Mesendoderm (in vitro differentiated cells): ENCODE measurements around the gene TEX52.

Experiments
- DNase-seq: peaks from one replicate; pipeline ENCODE4 v3.0.0; 2013
- H2AK5ac ChIP-seq: 2 replicates; pipeline ENCODE4 v1.6.1; 2013; ENCODE audit warnings: low read length, inconsistent platforms
- H2BK120ac ChIP-seq: 2 replicates; pipeline ENCODE4 v1.6.1; 2013; ENCODE audit warnings: low read depth, mild to moderate bottlenecking, low read length, moderate library complexity, mixed read lengths
- H2BK15ac ChIP-seq: replicated peaks from 2 replicates; pipeline ENCODE4 v1.6.1; 2013; ENCODE audit warnings: low read depth, mild to moderate bottlenecking, moderate library complexity
- H2BK5ac ChIP-seq: 2 replicates; pipeline ENCODE4 v1.6.1; 2013; ENCODE audit warnings: low read length, inconsistent platforms
- H3K18ac ChIP-seq: 2 replicates; pipeline ENCODE4 v1.6.1; 2013; ENCODE audit warnings: mild to moderate bottlenecking, low read length, mixed read lengths
- H3K23ac ChIP-seq: one replicate; pipeline ENCODE4 v1.6.1; 2013; ENCODE audit warnings: low read length
- H3K27ac ChIP-seq: 2 replicates; pipeline ENCODE4 v1.5.1; 2013; ENCODE audit warnings: low read depth, mild to moderate bottlenecking, inconsistent platforms, low read length, moderate library complexity
- H3K27me3 ChIP-seq: 2 replicates; pipeline ENCODE4 v1.6.1; 2013; ENCODE audit warnings: low read length, control low read depth, mild to moderate bottlenecking, inconsistent platforms; ENCODE audit not compliant: insufficient read depth, poor library complexity
- H3K36me3 ChIP-seq: 2 replicates; pipeline ENCODE4 v1.6.1; 2013; ENCODE audit warnings: low read length, inconsistent platforms; ENCODE audit not compliant: control insufficient read depth, insufficient read depth
- H3K4ac ChIP-seq: one replicate; pipeline ENCODE4 v1.6.1; 2013; ENCODE audit warnings: low read depth, mild to moderate bottlenecking, low read length, moderate library complexity
- H3K4me1 ChIP-seq: 2 replicates; pipeline ENCODE4 v1.6.1; 2013; ENCODE audit warnings: low read depth, low read length, inconsistent platforms; ENCODE audit not compliant: control insufficient read depth
- H3K4me2 ChIP-seq: 2 replicates; pipeline ENCODE4 v1.6.1; 2013; ENCODE audit warnings: low read length
- H3K4me3 ChIP-seq: 2 replicates; pipeline ENCODE4 v1.5.1; 2013; ENCODE audit warnings: mild to moderate bottlenecking, low read length
- H3K56ac ChIP-seq: one replicate; pipeline ENCODE4 v1.6.1; 2013; ENCODE audit warnings: low read length
- H3K79me1 ChIP-seq: 2 replicates; pipeline ENCODE4 v1.6.1; 2013; ENCODE audit warnings: low read length, inconsistent platforms
- H3K79me2 ChIP-seq: 2 replicates; pipeline ENCODE4 v1.6.1; 2013; ENCODE audit warnings: mild to moderate bottlenecking, low read length; ENCODE audit not compliant: control insufficient read depth, insufficient read depth
- H3K9ac ChIP-seq: 2 replicates; pipeline ENCODE4 v1.6.1; 2013; ENCODE audit warnings: low read length, inconsistent platforms
- H4K5ac ChIP-seq: one replicate; pipeline ENCODE4 v1.6.1; 2013; ENCODE audit warnings: low read length
- H4K8ac ChIP-seq: one replicate; pipeline ENCODE4 v1.6.1; 2013; ENCODE audit warnings: low read depth, mild to moderate bottlenecking, control low read depth, low read length, moderate library complexity
- WGBS: extraction: QIAGEN DNeasy Blood & Tissue Kit; methylation state at CpG from one replicate; pipeline ENCODE4 v1.1.7; 2013; ENCODE audit warnings: low lambda C conversion rate, missing lambda C conversion rate; ENCODE audit not compliant: insufficient coverage; ENCODE audit errors: extremely low coverage; 5-methylcytosine and 5-hydroxymethylcytosine counted together

The TEX52 gene

GRCh38 chr12:2895051-2895451, 38.2 kb upstream of the TEX52 start:
- H3K4me1 ChIP-seq: no peaks in the 10 kb centered on the region
- no peak for DNase-seq
- WGBS: no CpG with 5 or more reads among the region's 2 CpGs
- H3K27me3 ChIP-seq: no peaks in the 10 kb centered on the region
- no peak overlapping the region for H3K23ac ChIP-seq
- no peak overlapping the region for H3K27ac ChIP-seq
- no peak overlapping the region for H3K9ac ChIP-seq
- no peak overlapping the region for H4K5ac ChIP-seq
- no peak overlapping the region for H2BK5ac ChIP-seq
- no peak overlapping the region for H3K56ac ChIP-seq
- no peaks in the 10 kb centered on the region for H3K36me3 ChIP-seq
- H3K4ac ChIP-seq: no peak overlapping the region
- H2AK5ac ChIP-seq: no peak overlapping the region
- H3K4me3 ChIP-seq: no peak overlapping the region
- H3K18ac ChIP-seq: no peak overlapping the region
- peaks cover 3% of the 10 kb centered on the region for H3K79me1 ChIP-seq
- no peak overlapping the region for H2BK120ac ChIP-seq
- H3K4me2 ChIP-seq: no peak overlapping the region
- H4K8ac ChIP-seq: no peak overlapping the region
- H2BK15ac ChIP-seq: no peak overlapping the region
- peaks cover 2% of the 10 kb centered on the region for H3K79me2 ChIP-seq

- Histone ChIP-seq H3K4me3 (no peak overlapping the region), H3K9ac (no peak overlapping the region), H3K4me1 (no peaks in the 10 kb centered on the region), H4K8ac (no peak overlapping the region), H3K27me3 (no peaks in the 10 kb centered on the region), H3K27ac (no peak overlapping the region), H3K4ac (no peak overlapping the region), H3K18ac (no peak overlapping the region), H3K79me1 (peaks cover 2% of the 10 kb centered on the region), H2BK120ac (no peak overlapping the region), H3K36me3 (peaks cover 2% of the 10 kb centered on the region), H4K5ac (no peak overlapping the region), H2BK5ac (no peak overlapping the region), H3K4me2 (no peak overlapping the region), H3K79me2 (peaks cover 2% of the 10 kb centered on the region), H2AK5ac (no peak overlapping the region), H3K56ac (no peak overlapping the region), H3K23ac (no peak overlapping the region), H2BK15ac (no peak overlapping the region)
- peak; percentile 45 for DNase-seq
- no CpG with 5 or more reads among the region's 8 CpGs for WGBS
Measured at GRCh38 chr12:2893007-2893406, 36.2 kb upstream of the TEX52 start.

GRCh38 chr12:2892246-2892645, 35.4 kb upstream of the TEX52 start:
- no CpG with 5 or more reads among the region's 12 CpGs for WGBS
- Histone ChIP-seq H2BK120ac (no peak overlapping the region), H3K9ac (no peak overlapping the region), H3K4me1 (no peaks in the 10 kb centered on the region), H3K4me3 (no peak overlapping the region), H3K36me3 (peaks cover 4% of the 10 kb centered on the region), H3K27ac (no peak overlapping the region), H3K4me2 (no peak overlapping the region), H3K4ac (no peak overlapping the region), H2AK5ac (no peak overlapping the region), H3K79me1 (peaks cover 2% of the 10 kb centered on the region), H3K27me3 (no peaks in the 10 kb centered on the region), H3K56ac (no peak overlapping the region), H4K5ac (no peak overlapping the region), H2BK5ac (no peak overlapping the region), H3K18ac (no peak overlapping the region), H3K23ac (no peak overlapping the region), H4K8ac (no peak overlapping the region), H3K79me2 (peaks cover 2% of the 10 kb centered on the region), H2BK15ac (no peak overlapping the region)
- no peak for DNase-seq

GRCh38 chr12:2891240-2892053, 34.6 kb upstream of the TEX52 start:
- Histone ChIP-seq H2BK15ac (no peak overlapping the region), H3K27me3 (no peaks in the 10 kb centered on the region), H4K8ac (no peak overlapping the region), H3K18ac (peak overlapping the region; percentile 44), H3K56ac (peak overlapping the region; percentile 91), H4K5ac (no peak overlapping the region), H3K36me3 (peaks cover 4% of the 10 kb centered on the region), H3K79me2 (peaks cover 2% of the 10 kb centered on the region), H3K23ac (no peak overlapping the region), H3K4me3 (peak overlapping the region; percentile 71), H3K4ac (no peak overlapping the region), H3K27ac (peak overlapping the region; percentile 52), H3K9ac (peak overlapping the region; percentile 86), H3K79me1 (peaks cover 2% of the 10 kb centered on the region), H2BK120ac (no peak overlapping the region), H2AK5ac (no peak overlapping the region), H3K4me1 (no peaks in the 10 kb centered on the region), H3K4me2 (peak overlapping the region; percentile 38), H2BK5ac (no peak overlapping the region)
- DNase-seq: peak; percentile 67
- no CpG with 5 or more reads among the region's 42 CpGs for WGBS

GRCh38 chr12:2890388-2891239, 33.8 kb upstream of the TEX52 start, which contains the start of gene TULP3:
Gene TULP3, plus strand, starts transcription at chr12:2890891. Its CDS starts 57 bp downstream, at chr12:2890948.
- DNase-seq: peak; percentile 99
- H3K36me3 ChIP-seq: peaks cover 6% of the 10 kb centered on the region
- H2BK120ac ChIP-seq: no peak within 1 kb of the TSS
- no peak within 1 kb of the TSS for H4K5ac ChIP-seq
- H3K4ac ChIP-seq: peak within 1 kb of the TSS; percentile 25
- no peak within 1 kb of the TSS for H4K8ac ChIP-seq
- no CpG with 5 or more reads among the region's 83 CpGs for WGBS
- peak within 1 kb of the TSS; percentile 71 for H3K4me3 ChIP-seq
- H3K27ac ChIP-seq: peak within 1 kb of the TSS; percentile 52
- peak within 1 kb of the TSS; percentile 44 for H3K18ac ChIP-seq
- H3K23ac ChIP-seq: peak within 1 kb of the TSS; percentile 37
- peak within 1 kb of the TSS; percentile 56 for H2BK5ac ChIP-seq
- peak within 1 kb of the TSS; percentile 86 for H3K9ac ChIP-seq
- no peak within 1 kb of the TSS for H2AK5ac ChIP-seq
- no peak within 1 kb of the TSS for H2BK15ac ChIP-seq
- H3K4me1 ChIP-seq: no peaks in the 10 kb centered on the region
- peak within 1 kb of the TSS; percentile 91 for H3K56ac ChIP-seq
- H3K79me1 ChIP-seq: peaks cover 2% of the 10 kb centered on the region
- H3K79me2 ChIP-seq: peaks cover 2% of the 10 kb centered on the region
- H3K4me2 ChIP-seq: peak within 1 kb of the TSS; percentile 69
- H3K27me3 ChIP-seq: no peaks in the 10 kb centered on the region
